HG03342 (cell line): ENCODE measurements around the gene LYSMD3.

Experiments used
- ATAC-seq: cut with Tn5 transposase; IDR thresholded peaks from one replicate; pipeline ENCODE4 v1.9.1; 2021; ENCODE audit warnings: mild to moderate bottlenecking, moderate library complexity; ENCODE audit not compliant: unreplicated experiment

Gene LYSMD3

GRCh38 chr5:90548069-90548593, 18.7 kb upstream of the LYSMD3 start:
- no peak for ATAC-seq

- ATAC-seq, result no peak
These were observed 17.7 kb upstream of the LYSMD3 start for GRCh38 chr5:90547072-90547536.

DNA sequence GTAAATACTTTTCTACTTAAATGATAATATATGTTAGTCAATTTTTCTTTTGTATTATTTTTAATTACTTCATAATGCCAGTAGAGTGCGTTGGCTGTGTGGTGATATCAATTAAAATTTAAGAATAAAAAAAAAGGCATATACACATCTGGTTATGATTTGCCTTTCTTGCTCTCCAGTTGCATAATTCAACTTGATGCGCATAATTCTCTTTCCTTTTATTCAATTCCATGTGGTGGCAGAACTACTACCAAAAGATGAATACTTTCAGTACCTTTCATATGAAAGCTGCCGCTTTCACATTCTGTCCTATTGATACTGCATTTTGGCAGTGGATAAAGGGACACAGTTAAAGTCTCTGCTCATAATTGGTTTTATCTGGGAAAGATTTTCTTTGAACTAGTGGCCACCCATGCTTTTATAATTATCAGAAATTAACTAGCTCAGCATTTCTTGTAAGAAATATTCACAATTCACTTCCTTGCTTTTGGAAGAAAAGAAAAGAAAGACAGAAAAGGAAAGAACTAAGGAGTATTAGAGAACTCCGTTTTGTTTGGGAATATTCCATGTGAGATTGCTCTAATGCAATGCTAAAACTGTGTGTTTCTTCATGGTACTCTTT, 16.9 kb upstream of the LYSMD3 start:
- no peak for ATAC-seq

GRCh38 chr5:90545511-90545910, 16.1 kb upstream of the LYSMD3 start:
- ATAC-seq, result no peak

DNA sequence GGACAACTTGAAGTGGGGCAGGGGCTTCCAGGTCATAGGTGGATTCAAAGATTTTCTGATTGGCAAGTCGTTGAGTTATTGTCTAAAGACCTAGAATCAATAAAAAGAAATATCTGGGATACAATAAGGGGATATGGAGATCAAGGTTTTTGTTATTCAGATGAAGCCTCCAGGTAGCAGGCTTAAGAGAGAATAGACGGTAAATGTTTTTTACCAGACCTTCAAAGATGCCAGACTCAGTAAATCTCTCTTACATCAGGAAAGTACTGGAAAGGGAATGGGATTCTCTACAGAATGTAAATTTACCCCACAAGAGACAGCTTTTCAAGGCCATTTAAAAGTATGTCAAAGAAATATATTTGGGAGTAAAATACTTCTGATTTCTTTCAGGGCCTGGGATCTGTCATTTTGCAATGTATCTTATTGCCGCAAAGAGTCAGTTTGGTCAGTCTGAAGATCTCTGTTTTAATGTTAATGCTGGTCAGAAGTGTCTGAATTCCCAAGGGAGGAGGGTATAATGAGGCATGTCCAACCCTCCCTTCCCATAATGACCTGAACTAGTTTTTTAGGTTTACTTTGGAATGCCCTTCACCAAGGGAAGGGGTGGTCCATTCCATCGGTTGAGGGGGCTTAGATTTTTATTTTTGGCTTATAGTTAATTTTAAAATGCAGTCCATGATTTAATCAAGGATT, 13.6 kb upstream of the LYSMD3 start:
- ATAC-seq, result no peak

DNA sequence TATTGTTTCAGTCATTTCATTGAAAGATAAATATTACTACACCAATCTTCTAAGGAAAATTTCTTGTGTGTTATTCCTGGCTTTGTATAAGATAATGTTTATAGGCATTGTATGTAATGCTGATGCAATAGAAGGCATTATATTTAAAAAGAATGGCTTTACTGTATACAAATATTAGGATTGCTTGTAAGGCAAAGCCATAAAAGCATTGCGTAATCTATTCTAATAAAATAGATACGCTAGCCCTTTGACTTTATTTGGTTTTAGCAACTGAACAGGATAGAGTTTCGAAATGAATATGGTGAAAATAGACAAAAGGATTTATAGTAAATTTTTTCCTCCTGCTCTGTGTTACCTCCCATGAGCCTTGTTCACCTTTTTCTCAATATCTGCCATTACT, 5.5 kb upstream of the LYSMD3 start:
- no peak for ATAC-seq

DNA sequence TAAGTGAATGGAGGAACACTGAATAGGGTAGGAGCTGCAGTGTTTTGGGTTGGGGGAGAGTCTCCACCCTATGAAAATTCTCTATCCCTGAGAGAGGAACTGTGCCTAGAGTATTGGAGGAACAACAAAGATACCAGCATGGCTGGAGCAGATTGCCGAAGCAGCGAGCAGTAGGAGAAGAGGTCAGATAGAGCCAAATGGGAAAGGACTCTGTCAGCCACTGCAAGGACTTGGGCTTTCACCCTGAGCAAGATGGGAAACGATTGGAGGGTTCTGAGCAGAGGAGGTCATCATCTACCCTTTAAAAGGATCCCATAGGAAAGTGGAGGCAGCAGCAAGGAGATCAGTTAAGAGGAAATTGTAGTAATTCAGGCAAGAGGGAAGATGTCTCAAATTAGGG, 4.4 kb upstream of the LYSMD3 start:
- ATAC-seq, result no peak

DNA sequence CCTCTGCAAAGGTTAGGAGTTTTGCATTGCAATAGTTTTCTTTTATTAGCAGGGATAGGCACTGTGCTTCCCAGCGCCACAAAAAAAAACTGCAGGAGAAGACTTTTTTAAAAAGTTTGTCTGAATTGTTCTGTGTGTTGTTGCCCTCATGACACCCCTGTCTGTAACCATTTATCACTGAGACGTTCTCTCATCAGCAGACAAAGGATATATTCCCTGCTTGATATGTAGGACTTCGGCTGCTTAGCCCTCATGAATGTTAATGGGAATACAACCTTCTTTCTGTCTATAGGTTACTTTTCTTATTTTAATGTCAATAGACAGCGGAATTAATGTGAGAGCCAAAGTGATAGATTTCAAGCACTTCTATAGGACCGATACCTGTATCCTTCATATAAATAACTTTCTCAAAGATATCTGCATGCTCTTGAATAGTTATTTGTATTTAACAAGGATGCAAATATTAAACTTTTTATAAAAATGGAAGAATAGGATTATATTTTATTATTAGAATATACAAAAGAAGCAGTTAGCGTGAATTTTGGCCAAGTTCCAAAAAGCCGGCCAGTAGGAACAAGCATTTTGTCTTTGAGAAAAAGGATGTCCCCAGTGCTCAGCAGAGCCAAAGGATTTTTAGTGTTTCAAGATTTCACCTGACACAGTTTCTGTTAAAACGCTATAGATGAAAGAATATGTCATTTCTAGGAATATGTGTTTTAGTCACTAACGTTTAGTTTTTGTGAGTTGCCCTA, 1.5 kb upstream of the LYSMD3 start:
- ATAC-seq, result no peak

DNA sequence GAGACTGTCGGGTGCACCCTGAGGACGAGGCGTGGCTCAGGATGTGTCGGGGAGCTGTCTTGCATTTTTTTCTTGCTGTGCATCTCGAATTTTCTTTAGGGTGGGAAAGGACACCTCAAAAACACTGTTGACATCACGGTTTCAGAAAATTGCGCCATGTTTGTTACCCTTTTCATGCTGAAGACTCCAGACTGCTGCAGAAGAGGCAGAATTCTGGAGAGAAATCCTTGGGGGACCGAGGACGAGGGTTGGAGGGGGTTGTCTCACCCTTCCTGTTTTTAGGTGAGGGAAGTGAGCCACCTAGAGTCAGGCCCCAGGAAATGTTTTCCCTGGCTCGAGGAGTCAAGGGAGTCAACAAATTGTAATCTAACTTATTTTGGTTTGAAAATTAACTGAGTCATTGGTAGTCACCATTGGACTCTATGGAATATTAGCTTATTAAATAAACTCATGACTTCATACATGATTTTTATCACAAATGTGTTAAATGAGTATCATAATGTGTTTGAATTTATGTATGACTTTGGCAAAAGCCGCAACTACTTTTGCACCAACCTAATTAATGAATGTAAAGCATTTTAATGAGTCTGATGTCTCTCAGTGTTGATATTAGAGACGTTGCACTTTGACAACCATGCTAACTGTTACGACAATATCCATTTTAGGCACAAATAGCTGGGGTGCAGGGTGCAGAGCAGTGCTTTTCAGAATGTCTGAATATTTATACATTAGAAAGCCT, 724 bp upstream of the LYSMD3 start:
- ATAC-seq, result peak; percentile 49

DNA sequence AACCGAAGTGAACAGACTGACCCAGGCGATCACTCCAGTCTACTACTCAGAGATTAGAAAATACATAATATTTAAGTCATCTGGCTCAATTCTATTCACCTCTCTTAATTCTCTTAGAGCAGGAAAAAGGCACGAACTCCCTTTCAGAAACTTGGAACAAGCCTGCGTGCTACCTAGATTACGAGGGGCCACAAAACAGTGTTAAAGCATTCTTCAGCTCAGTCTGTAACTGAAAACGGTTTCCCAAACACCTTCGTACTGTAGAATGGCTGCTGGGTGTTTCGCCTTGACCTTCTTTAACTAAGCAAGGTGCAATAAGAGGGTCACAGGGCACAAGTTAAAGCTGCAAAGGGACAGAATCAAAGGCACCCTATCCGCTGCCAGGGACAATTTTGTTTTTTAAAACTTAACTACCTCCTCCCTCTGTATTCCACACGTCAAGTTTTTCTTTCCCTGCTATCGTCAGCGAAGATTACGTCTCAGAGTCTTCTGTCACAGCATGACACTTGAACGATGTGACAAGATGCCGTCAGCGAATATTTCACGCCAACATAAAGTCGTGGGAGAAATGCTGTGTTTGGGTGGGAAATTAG, 687 bp downstream of the LYSMD3 start:
- no peak for ATAC-seq

- ATAC-seq, result no peak
These were observed 10.3 kb downstream of the LYSMD3 start for GRCh38 chr5:90519081-90519480.

DNA sequence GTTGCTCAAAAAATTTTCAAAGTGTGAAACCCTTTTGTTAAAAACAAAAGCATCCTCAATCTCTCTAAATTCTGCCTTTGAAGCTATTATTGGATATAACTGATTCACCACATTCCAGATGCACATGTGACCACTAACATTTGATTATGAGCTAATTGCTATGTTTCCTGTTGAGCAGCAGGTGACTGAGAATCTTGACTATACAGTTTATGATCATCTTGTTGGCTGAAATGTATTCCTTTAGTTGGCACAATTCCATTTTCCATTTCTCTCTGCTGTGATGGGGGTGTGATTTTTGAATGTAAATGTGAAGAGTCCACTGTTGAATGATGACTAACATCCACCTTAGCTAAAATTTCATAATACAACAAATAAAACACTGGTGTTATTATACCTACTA, 10.7 kb downstream of the LYSMD3 start:
- ATAC-seq, result no peak

GRCh38 chr5:90514520-90514919, 14.9 kb downstream of the LYSMD3 start:
- ATAC-seq, result no peak

- ATAC-seq, result no peak
These were observed 18.9 kb downstream of the LYSMD3 start for GRCh38 chr5:90510438-90510837.

- ATAC-seq, result no peak
These were observed 23.2 kb downstream of the LYSMD3 start for GRCh38 chr5:90506221-90506620.

- no peak for ATAC-seq
These were observed 24.6 kb downstream of the LYSMD3 start for GRCh38 chr5:90504743-90505142.

DNA sequence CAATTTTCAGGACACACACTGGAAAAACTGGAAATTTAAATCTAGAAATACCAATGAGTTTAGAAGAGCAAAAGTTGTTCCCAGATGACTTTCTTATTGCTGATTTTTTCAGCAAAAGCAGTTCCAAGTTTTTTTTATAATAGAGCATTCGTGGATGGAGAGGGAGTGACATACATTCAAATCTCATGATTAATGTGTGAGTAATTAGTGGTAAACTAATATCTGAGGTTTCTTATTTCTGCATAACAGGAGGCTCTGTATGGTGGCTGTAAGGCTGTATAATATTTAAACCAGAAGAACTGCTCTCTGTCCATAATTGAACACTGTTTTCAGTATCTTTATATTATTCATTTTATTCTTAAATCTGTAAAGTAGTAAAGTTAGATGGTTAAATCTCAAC, 25.8 kb downstream of the LYSMD3 start:
- no peak for ATAC-seq

- ATAC-seq, result no peak
These were observed 34.2 kb downstream of the LYSMD3 start for GRCh38 chr5:90495146-90495545.

DNA sequence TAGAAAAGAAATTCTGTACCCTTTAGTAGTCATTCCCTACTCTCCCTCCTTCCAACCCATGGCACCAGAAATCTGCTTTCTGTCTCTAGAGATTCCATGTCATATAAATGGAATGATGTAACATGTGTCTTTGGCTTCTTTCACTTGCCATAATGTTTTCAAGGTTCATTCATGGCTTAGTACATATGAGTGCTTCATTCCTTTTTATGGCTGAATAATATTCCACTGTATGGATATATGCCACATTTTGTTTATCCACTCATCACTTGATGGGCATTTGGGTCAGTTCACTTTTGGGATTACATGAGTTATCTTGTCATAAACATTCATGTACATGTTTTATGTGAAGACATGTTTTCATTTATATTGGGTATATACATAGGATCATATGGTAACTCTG, 35.3 kb downstream of the LYSMD3 start:
- no peak for ATAC-seq

- no peak for ATAC-seq
These were observed 40.6 kb downstream of the LYSMD3 start for GRCh38 chr5:90488791-90489190.

DNA sequence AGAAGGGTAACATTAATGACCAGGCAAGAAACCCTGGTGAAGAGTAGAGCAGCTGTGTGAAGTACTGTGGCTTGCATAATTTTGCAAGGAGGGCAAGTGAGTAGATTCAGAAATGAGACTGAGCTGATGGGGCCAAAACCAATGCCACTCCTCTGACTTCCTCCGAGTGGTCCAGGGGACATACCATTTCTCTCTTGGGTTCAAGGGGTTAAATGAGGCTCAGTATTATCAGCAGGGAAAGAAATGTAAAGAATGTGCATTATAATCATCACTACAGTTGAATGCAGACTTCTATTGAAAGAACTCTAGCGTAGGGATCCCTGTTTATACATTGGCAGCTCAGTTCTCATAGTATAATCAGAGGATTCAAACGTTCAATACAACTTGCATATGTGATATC, 44.8 kb downstream of the LYSMD3 start:
- ATAC-seq, result no peak
